Trophoblast cell (in vitro differentiated cells and primary cell): ENCODE data around the gene RNF123.

ENCODE experiments used
- DNase-seq, 2 donors: peaks; one replicate each; pipeline ENCODE4 v3.0.0-alpha.2; 2016
- H2AFZ ChIP-seq: 2 replicates; pipeline ENCODE4 v1.6.1; 2013; ENCODE audit warnings: low read length, moderate library complexity, mild to moderate bottlenecking; ENCODE audit not compliant: insufficient read depth, poor library complexity
- H2AK5ac ChIP-seq: 2 replicates; pipeline ENCODE4 v1.6.1; 2013; ENCODE audit warnings: mild to moderate bottlenecking, low read length
- H2BK120ac ChIP-seq: 2 replicates; pipeline ENCODE4 v1.6.1; 2013; ENCODE audit warnings: low read length, mild to moderate bottlenecking, moderate library complexity; ENCODE audit not compliant: insufficient read depth, poor library complexity
- H2BK12ac ChIP-seq: 2 replicates; pipeline ENCODE4 v1.6.1; 2013; ENCODE audit warnings: mild to moderate bottlenecking, low read length, moderate library complexity
- H2BK5ac ChIP-seq: 2 replicates; pipeline ENCODE4 v1.6.1; 2013; ENCODE audit warnings: low read length, low read depth, moderate library complexity, mild to moderate bottlenecking; ENCODE audit not compliant: poor library complexity
- H3K14ac ChIP-seq: 2 replicates; pipeline ENCODE4 v1.6.1; 2013; ENCODE audit warnings: mild to moderate bottlenecking, low read length
- H3K18ac ChIP-seq: 2 replicates; pipeline ENCODE4 v1.6.1; 2013; ENCODE audit warnings: mild to moderate bottlenecking, low read length
- H3K23ac ChIP-seq: 2 replicates; pipeline ENCODE4 v1.6.1; 2013; ENCODE audit warnings: low read length
- H3K27ac ChIP-seq: 2 replicates; pipeline ENCODE4 v1.5.1; 2013; ENCODE audit warnings: low read depth, mild to moderate bottlenecking, inconsistent platforms, low read length, moderate library complexity
- H3K27me3 ChIP-seq: 2 replicates; pipeline ENCODE4 v1.6.1; 2013; ENCODE audit warnings: inconsistent platforms, mild to moderate bottlenecking, low read length, moderate library complexity; ENCODE audit not compliant: insufficient read depth
- H3K36me3 ChIP-seq, 2 experiments: 1 replicate in 1 of 2; 2 replicates in 1 of 2; pipeline ENCODE4 v1.6.1; 2013; ENCODE audit warnings: low read length in 2 of 2, mild to moderate bottlenecking in 2 of 2, moderate library complexity in 1 of 2; ENCODE audit not compliant: insufficient read depth in 2 of 2, control insufficient read depth in 1 of 2
- H3K4ac ChIP-seq: 2 replicates; pipeline ENCODE4 v1.6.1; 2013; ENCODE audit warnings: low read depth, mild to moderate bottlenecking, low read length, moderate library complexity
- H3K4me1 ChIP-seq, 2 experiments: 1 replicate in 1 of 2; 2 replicates in 1 of 2; pipeline ENCODE4 v1.6.1; 2013; ENCODE audit warnings: low read length in 2 of 2, mild to moderate bottlenecking in 2 of 2, moderate library complexity in 1 of 2; ENCODE audit not compliant: insufficient read depth in 2 of 2, control insufficient read depth in 1 of 2
- H3K4me2 ChIP-seq: 2 replicates; pipeline ENCODE4 v1.6.1; 2013; ENCODE audit warnings: inconsistent platforms, mild to moderate bottlenecking, low read length, moderate library complexity
- H3K4me3 ChIP-seq: 2 replicates; pipeline ENCODE4 v1.5.1; 2013; ENCODE audit warnings: mild to moderate bottlenecking, low read depth, low read length, inconsistent platforms
- H3K79me1 ChIP-seq: one replicate; pipeline ENCODE4 v1.6.1; 2013; ENCODE audit warnings: low read length
- H3K79me2 ChIP-seq: 2 replicates; pipeline ENCODE4 v1.6.1; 2013; ENCODE audit warnings: low read length, mild to moderate bottlenecking; ENCODE audit not compliant: control insufficient read depth, insufficient read depth, poor library complexity
- H3K9ac ChIP-seq: 2 replicates; pipeline ENCODE4 v1.6.1; 2013; ENCODE audit warnings: mild to moderate bottlenecking, low read length
- H3K9me3 ChIP-seq: 2 replicates; pipeline ENCODE4 v1.6.1; 2013; ENCODE audit warnings: low read depth, mild to moderate bottlenecking, control low read depth, inconsistent platforms, low read length; ENCODE audit not compliant: insufficient read depth
- H4K12ac ChIP-seq: 2 replicates; pipeline ENCODE4 v1.6.1; 2013; ENCODE audit warnings: low read depth, mild to moderate bottlenecking, low read length, moderate library complexity
- H4K8ac ChIP-seq: 2 replicates; pipeline ENCODE4 v1.6.1; 2013; ENCODE audit warnings: low read depth, mild to moderate bottlenecking, low read length, moderate library complexity
- H4K91ac ChIP-seq: one replicate; pipeline ENCODE4 v1.6.1; 2013; ENCODE audit warnings: low read depth, mild to moderate bottlenecking, low read length, moderate library complexity
- WGBS: extraction: QIAGEN DNeasy Blood & Tissue Kit; methylation state at CpG from one replicate; pipeline ENCODE4 v1.1.7; 2013; ENCODE audit warnings: missing lambda C conversion rate; ENCODE audit not compliant: insufficient read length, insufficient coverage; ENCODE audit errors: extremely low coverage; 5-methylcytosine and 5-hydroxymethylcytosine counted together

The RNF123 gene

GRCh38 chr3:49724586-49724985 is 35.2 kb downstream of the RNF123 start:
- DNase-seq = no peak
- Histone ChIP-seq H2BK12ac (no peak overlapping the region), H3K23ac (no peak overlapping the region), H4K8ac (peak overlapping the region; percentile 28), H3K4ac (peak overlapping the region; percentile 25), H3K4me1 (peaks cover 8 to 12% of the 10 kb centered on the region in 2 experiments), H3K9me3 (peaks cover 3% of the 10 kb centered on the region), H3K4me3 (no peak overlapping the region), H3K79me1 (peaks cover 9% of the 10 kb centered on the region), H3K18ac (no peak overlapping the region), H2BK120ac (no peak overlapping the region), H2AK5ac (peak overlapping the region; percentile 38), H3K4me2 (peak overlapping the region; percentile 74), H4K12ac (peak overlapping the region; percentile 55), H4K91ac (peak overlapping the region; percentile 81), H3K79me2 (peaks cover 9% of the 10 kb centered on the region), H3K27me3 (no peaks in the 10 kb centered on the region), H3K14ac (no peak overlapping the region), H2BK5ac (no peak overlapping the region), H2AFZ (no peak overlapping the region), H3K36me3 (peaks cover 55 to 57% of the 10 kb centered on the region in 2 experiments), H3K27ac (peak overlapping the region; percentile 77), H3K9ac (no peak overlapping the region)
- WGBS = no CpG with 5 or more reads among the region's 6 CpGs

GRCh38 chr3:49725906-49726681 is 36.7 kb downstream of the RNF123 start:
- no peak for DNase-seq
- H3K36me3 ChIP-seq = peaks cover 50 to 56% of the 10 kb centered on the region in 2 experiments
- H3K23ac ChIP-seq = no peak overlapping the region
- H3K9me3 ChIP-seq = peaks cover 3% of the 10 kb centered on the region
- no peak overlapping the region for H3K27ac ChIP-seq
- no peak overlapping the region for H2BK5ac ChIP-seq
- peaks cover 8 to 12% of the 10 kb centered on the region in 2 experiments for H3K4me1 ChIP-seq
- no peak overlapping the region for H2AFZ ChIP-seq
- no peak overlapping the region for H3K4ac ChIP-seq
- H4K8ac ChIP-seq = no peak overlapping the region
- H3K18ac ChIP-seq = no peak overlapping the region
- no CpG with 5 or more reads among the region's 11 CpGs for WGBS
- H2BK12ac ChIP-seq = no peak overlapping the region
- H3K79me2 ChIP-seq = peaks cover 9% of the 10 kb centered on the region
- no peak overlapping the region for H2AK5ac ChIP-seq
- no peak overlapping the region for H3K9ac ChIP-seq
- H3K4me3 ChIP-seq = no peak overlapping the region
- no peak overlapping the region for H3K4me2 ChIP-seq
- H3K27me3 ChIP-seq = no peaks in the 10 kb centered on the region
- H3K14ac ChIP-seq = no peak overlapping the region
- no peak overlapping the region for H4K91ac ChIP-seq
- no peak overlapping the region for H2BK120ac ChIP-seq
- H3K79me1 ChIP-seq = peaks cover 9% of the 10 kb centered on the region
- H4K12ac ChIP-seq = no peak overlapping the region

GRCh38 chr3:49727154-49727923 is 38.0 kb downstream of the RNF123 start:
- Histone ChIP-seq H4K8ac (no peak overlapping the region), H2BK120ac (no peak overlapping the region), H2BK5ac (no peak overlapping the region), H3K79me2 (peaks cover 9% of the 10 kb centered on the region), H3K36me3 (peaks cover 41 to 47% of the 10 kb centered on the region in 2 experiments), H3K4me2 (no peak overlapping the region), H4K91ac (no peak overlapping the region), H3K18ac (no peak overlapping the region), H3K14ac (no peak overlapping the region), H3K9me3 (peaks cover 2% of the 10 kb centered on the region), H4K12ac (no peak overlapping the region), H3K27ac (no peak overlapping the region), H3K9ac (no peak overlapping the region), H3K27me3 (no peaks in the 10 kb centered on the region), H3K79me1 (peaks cover 9% of the 10 kb centered on the region), H3K23ac (no peak overlapping the region), H3K4ac (no peak overlapping the region), H3K4me1 (peaks cover 8 to 12% of the 10 kb centered on the region in 2 experiments), H2AK5ac (no peak overlapping the region), H2AFZ (no peak overlapping the region), H3K4me3 (no peak overlapping the region), H2BK12ac (no peak overlapping the region)
- DNase-seq = no peak
- no CpG with 5 or more reads among the region's 19 CpGs for WGBS

- H3K36me3 ChIP-seq = peaks cover 41 to 47% of the 10 kb centered on the region in 2 experiments
- H4K8ac ChIP-seq = no peak overlapping the region
- peaks cover 9% of the 10 kb centered on the region for H3K79me2 ChIP-seq
- H3K23ac ChIP-seq = no peak overlapping the region
- no peak overlapping the region for H2AFZ ChIP-seq
- no peak overlapping the region for H2BK5ac ChIP-seq
- peaks cover 9% of the 10 kb centered on the region for H3K79me1 ChIP-seq
- no peak overlapping the region for H3K4ac ChIP-seq
- H4K12ac ChIP-seq = no peak overlapping the region
- no peak for DNase-seq
- no peak overlapping the region for H3K27ac ChIP-seq
- no peak overlapping the region for H4K91ac ChIP-seq
- H3K9ac ChIP-seq = no peak overlapping the region
- no peak overlapping the region for H2AK5ac ChIP-seq
- peaks cover 4 to 9% of the 10 kb centered on the region in 2 experiments for H3K4me1 ChIP-seq
- no peaks in the 10 kb centered on the region for H3K27me3 ChIP-seq
- no peaks in the 10 kb centered on the region for H3K9me3 ChIP-seq
- H3K18ac ChIP-seq = no peak overlapping the region
- no peak overlapping the region for H2BK120ac ChIP-seq
- H2BK12ac ChIP-seq = no peak overlapping the region
- WGBS = no CpG with 5 or more reads among the region's 15 CpGs
- no peak overlapping the region for H3K4me2 ChIP-seq
- H3K4me3 ChIP-seq = no peak overlapping the region
- H3K14ac ChIP-seq = no peak overlapping the region
Observed at GRCh38 chr3:49727924-49728361, 38.6 kb downstream of the RNF123 start.
